Epithelial cell of esophagus (primary cell): Measurements from ENCODE around the gene SCRG1.
A peak's percentile ranks its signal among the peaks of the same experiment; 100 is the strongest.

Experiments used
- DNase-seq: peaks from one replicate; pipeline ENCODE4 v3.0.0; 2010; ENCODE audit warnings: low read depth
- H3K4me3 ChIP-seq: 2 replicates; pipeline ENCODE4 v1.5.1; 2011; ENCODE audit warnings: mild to moderate bottlenecking, low read length, control low read depth
- TF ChIP-seq, protein P1 (sequence below): IDR thresholded peaks from 2 replicates; pipeline ENCODE4 v1.5.1; 2011; ENCODE audit warnings: low read depth, mild to moderate bottlenecking, low read length, control low read depth, inconsistent platforms; ENCODE audit not compliant: insufficient read depth; ENCODE audit errors: missing control alignments

Gene SCRG1

DNA sequence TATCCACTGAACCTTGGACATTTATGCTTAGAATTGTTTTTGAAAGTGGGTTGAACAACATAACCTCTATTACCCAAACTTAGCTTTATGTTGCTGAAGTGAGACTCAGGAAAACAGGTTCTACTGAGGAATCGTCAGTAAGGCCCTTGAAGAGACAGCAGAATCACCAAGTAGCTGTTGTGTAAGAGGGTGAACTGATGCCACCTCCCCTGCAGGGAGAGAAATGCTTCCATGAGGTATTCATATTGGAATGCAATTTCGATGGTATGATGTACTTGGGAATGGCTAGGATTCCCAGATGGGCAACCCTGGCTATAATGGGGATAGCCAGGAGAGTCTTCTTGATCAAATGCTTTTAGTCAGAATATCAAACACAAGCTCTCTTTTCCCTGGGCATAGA lies 4.1 kb upstream of the SCRG1 start:
- peak; percentile 80 for DNase-seq
- H3K4me3 ChIP-seq: no peak overlapping the region
- TF ChIP-seq, protein P1, sequence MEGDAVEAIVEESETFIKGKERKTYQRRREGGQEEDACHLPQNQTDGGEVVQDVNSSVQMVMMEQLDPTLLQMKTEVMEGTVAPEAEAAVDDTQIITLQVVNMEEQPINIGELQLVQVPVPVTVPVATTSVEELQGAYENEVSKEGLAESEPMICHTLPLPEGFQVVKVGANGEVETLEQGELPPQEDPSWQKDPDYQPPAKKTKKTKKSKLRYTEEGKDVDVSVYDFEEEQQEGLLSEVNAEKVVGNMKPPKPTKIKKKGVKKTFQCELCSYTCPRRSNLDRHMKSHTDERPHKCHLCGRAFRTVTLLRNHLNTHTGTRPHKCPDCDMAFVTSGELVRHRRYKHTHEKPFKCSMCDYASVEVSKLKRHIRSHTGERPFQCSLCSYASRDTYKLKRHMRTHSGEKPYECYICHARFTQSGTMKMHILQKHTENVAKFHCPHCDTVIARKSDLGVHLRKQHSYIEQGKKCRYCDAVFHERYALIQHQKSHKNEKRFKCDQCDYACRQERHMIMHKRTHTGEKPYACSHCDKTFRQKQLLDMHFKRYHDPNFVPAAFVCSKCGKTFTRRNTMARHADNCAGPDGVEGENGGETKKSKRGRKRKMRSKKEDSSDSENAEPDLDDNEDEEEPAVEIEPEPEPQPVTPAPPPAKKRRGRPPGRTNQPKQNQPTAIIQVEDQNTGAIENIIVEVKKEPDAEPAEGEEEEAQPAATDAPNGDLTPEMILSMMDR: no peak

DNA sequence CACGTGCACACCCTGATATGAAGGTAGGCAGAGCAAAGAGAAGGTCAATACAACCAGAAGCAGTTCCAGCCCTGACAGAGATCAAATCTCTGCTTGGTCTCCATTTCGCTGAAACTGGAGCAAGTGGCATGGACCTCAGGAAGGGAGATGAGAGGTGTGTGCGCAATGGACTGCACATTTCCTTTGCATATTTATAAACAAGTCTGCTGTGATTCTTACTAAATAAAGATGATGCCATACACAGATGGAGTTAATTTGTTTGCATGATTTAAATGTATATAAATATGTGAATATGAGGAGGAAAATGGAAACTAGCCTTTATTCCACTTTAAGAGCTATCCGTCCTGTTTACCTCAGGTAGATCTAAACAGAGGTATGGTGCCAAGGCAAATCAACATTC lies 2.1 kb upstream of the SCRG1 start:
- no peak for DNase-seq
- H3K4me3 ChIP-seq: no peak overlapping the region
- TF ChIP-seq, protein P1: no peak

DNA sequence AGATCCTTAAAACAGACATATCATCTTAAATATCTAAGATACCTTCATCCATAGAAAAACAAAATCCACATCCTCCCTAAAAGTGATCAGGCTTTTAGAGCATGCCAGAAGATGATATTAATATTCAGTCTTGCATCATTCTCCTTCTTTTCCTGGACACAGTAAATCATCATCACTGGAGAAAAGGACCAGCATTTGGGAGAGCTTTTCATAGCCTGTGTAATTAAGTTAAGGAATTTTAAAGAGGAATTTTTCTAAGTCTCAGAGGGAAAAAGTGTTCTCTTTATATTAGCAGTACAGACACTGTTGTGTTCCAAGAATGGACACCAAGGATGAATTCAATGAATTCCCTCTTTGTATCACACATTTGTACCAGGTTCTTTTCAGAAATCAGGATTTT lies 696 bp downstream of the SCRG1 start:
- TF ChIP-seq, protein P1: no peak
- DNase-seq: no peak
- no peak overlapping the region for H3K4me3 ChIP-seq

DNA sequence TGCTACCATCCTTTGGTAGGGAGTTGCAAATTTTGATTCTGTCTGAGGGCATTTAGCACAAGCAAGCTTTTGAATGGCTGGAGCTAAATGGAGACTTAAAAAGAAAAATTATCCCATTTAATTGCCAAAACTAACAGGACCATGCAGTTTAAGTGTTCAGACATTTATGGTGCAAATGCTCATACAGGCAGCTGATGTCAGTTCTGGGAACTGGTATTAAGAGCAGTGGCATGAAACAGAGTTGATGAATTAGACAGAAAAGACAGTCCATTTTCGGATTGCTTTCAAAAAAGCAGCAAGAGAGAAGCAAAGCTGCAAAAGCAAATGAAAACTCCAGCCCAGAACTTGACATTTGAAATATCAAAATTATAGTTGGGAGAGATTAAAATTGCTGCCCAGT lies 1.3 kb downstream of the SCRG1 start:
- no peak overlapping the region for H3K4me3 ChIP-seq
- DNase-seq: no peak
- TF ChIP-seq, protein P1: no peak

DNA sequence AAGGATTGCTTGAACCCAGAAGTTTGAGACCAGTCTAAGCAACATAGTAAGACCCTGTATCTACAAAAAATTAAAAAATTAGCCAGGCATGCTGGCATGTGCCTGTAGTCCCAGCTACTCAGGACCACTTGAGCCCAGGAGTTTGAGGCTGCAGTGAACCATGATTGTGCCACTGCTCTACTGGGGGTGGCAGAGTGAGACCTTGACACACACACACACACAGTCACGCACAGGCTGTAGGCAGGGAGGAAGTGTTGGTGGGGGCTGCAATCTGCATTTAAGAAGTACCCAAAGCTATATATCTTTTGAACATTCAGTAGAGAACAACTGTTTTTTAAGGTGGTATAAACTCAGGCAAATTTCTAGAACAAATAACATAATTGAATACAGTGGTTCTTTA lies 7.2 kb downstream of the SCRG1 start:
- TF ChIP-seq, protein P1: no peak
- no peak overlapping the region for H3K4me3 ChIP-seq
- DNase-seq: no peak

DNA sequence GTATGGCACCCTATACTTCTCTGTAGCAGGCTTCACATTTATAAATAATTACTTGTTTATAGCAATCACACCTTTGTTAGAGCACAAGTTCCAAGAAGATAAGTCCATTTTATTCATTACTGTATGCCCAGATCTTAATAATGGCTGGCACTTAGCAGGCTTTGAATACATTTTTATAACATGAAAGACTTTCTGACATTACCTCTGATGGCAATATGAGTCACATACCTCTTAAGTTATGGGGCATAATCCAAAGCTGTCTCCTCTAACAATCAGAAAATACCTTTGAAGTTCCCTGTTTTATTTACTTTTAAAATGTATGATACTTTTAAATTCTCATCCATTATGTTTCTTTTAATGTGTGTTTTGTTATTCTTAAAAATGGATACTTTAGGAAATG lies 12.2 kb downstream of the SCRG1 start:
- peak; percentile 8 for DNase-seq
- TF ChIP-seq, protein P1: no peak
- no peak overlapping the region for H3K4me3 ChIP-seq

DNA sequence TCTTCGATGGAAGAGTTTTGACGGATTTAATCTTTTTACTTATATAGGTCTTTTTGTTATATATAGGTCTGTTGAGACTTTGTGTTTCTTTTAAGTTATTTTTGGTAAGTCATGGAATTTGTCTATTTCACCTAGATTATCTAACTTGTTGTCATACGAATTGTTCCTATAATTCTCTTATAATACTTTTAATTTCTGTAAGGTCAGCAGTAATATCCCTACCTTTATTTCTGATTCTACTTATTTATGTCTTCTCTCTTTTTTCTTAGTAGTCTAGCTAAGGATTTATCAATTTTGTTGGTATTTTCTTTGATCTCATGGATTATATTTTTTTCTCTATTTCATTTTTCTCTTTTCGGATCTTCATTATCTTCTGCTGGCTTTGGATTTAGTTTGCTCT lies 16.6 kb downstream of the SCRG1 start:
- TF ChIP-seq, protein P1: no peak
- DNase-seq: no peak

More for the DNA sequence above, 16.6 kb downstream of the SCRG1 start:
- no peak overlapping the region for H3K4me3 ChIP-seq
